Choroid plexus epithelial cell (primary cell): ENCODE measurements around the gene FGF18.

Experiments used
- DNase-seq: peaks from one replicate; pipeline ENCODE4 v3.0.0-alpha.2; 2010; ENCODE audit warnings: low read depth
- H3K4me3 ChIP-seq: 2 replicates; pipeline ENCODE4 v1.5.1; 2011; ENCODE audit warnings: low read depth, mild to moderate bottlenecking, control low read depth, low read length, moderate library complexity
- TF ChIP-seq, protein P1 (sequence below): conservative IDR thresholded peaks from 2 replicates; pipeline ENCODE4 v1.5.1; 2011; ENCODE audit warnings: low read depth, mild to moderate bottlenecking, control low read depth, inconsistent platforms, low read length, moderate library complexity

FGF18 gene

DNA sequence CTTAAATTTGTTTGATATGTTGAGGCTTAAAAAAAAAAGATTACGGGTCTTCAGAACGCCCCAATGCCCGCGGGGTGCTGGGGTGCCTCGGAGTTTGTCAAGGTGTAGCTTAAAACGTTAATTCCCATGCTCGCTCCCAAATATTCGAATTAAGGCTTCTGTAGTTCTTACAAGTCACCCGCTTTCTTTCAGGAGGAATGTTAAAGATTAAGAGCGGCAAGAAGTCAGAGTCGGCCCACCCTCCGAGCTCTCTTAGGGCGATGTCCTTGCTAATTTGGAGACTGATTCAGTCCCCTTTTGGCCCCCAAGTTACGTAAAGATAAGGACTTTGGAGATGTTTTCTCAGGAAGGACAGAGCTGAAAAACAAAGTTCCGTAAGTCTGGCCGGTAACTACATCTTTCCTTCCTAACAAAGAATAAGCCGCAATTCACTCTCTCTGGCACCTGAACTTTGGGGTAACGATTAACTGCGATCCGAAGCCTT is 32.5 kb upstream of the FGF18 start:
- peak overlapping the region; percentile 98 for H3K4me3 ChIP-seq
- TF ChIP-seq, protein P1, sequence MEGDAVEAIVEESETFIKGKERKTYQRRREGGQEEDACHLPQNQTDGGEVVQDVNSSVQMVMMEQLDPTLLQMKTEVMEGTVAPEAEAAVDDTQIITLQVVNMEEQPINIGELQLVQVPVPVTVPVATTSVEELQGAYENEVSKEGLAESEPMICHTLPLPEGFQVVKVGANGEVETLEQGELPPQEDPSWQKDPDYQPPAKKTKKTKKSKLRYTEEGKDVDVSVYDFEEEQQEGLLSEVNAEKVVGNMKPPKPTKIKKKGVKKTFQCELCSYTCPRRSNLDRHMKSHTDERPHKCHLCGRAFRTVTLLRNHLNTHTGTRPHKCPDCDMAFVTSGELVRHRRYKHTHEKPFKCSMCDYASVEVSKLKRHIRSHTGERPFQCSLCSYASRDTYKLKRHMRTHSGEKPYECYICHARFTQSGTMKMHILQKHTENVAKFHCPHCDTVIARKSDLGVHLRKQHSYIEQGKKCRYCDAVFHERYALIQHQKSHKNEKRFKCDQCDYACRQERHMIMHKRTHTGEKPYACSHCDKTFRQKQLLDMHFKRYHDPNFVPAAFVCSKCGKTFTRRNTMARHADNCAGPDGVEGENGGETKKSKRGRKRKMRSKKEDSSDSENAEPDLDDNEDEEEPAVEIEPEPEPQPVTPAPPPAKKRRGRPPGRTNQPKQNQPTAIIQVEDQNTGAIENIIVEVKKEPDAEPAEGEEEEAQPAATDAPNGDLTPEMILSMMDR, result no peak
- no peak for DNase-seq

DNA sequence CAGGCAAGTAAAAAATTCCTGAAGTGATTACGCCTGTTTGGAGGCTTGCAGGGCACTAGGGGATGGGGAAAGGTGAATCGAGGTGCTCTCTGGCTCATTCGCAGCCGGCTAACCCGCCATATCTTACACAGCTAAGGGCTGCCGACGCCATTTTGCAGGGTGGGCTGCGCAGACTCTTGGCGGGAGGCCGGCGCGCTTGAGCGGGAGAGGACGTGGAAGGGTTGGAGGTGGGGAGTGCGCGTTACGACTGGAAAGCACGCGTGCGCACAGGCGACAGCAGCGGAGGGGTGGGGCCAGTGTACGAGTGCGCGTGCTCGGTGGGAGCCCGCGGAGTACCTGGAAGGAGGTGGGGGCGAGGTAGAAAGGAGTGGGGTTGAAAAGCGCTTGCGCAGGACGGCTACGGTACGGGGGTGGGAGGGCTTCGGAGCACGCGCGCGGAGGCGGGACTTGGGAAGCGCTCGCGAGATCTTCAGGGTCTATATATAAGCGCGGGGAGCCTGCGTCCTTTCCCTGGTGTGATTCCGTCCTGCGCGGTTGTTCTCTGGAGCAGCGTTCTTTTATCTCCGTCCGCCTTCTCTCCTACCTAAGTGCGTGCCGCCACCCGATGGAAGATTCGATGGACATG is 32.0 kb upstream of the FGF18 start, which contains the start of gene NPM1:
Gene NPM1 (plus strand): TSS at position 505 of the 625 bp plus-strand sequence. CDS start 100 bp downstream, at position 605.
- peak; percentile 100 for DNase-seq
- TF ChIP-seq, protein P1, result no peak

DNA sequence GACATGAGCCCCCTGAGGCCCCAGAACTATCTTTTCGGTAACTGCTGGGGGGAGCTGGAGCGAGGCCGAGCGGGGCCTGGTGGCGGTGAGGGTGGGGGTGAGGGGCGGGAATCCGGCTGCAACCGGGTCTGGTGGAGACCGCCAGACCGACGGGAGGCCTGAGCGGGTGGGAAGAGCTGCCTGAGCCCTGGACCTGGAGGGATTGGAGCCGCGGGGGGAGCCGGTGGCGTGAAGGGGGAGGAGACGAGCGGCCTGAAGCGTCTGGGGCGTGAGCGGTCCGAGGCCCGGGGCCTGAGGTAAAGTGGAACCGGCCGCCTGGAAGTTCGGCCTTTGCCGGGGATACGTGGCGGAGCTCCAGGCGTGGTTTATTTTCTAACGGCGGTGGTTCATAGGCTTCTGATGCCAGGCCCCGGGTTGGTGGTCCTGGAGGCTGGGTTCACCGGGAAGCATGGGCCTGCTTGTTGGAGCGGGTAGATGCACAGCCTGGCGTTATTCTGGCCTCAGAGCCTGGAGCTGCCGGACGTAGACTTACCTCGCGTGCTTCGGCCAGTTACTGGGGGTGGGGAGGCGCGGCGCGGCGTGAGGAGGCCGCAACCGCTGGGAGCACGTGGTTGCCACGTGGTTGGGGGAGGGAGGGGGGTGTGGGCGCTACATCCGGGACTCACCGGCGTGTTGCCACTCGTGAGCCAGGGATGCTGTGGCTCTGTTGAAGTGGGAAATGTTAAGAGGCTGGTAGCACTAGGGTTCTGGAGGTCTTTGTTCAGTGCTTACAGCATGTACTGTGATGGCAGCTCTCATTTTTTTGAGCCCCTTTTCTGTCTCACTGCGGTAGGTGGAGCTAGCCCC is 31.3 kb upstream of the FGF18 start:
- TF ChIP-seq, protein P1, result peak; percentile 16
- peak; percentile 83 for DNase-seq
- H3K4me3 ChIP-seq, result peak overlapping the region; percentile 98

More for the DNA sequence above, 32.0 kb upstream of the FGF18 start, which contains the start of gene NPM1:
- H3K4me3 ChIP-seq, result peak within 1 kb of the TSS; percentile 98

DNA sequence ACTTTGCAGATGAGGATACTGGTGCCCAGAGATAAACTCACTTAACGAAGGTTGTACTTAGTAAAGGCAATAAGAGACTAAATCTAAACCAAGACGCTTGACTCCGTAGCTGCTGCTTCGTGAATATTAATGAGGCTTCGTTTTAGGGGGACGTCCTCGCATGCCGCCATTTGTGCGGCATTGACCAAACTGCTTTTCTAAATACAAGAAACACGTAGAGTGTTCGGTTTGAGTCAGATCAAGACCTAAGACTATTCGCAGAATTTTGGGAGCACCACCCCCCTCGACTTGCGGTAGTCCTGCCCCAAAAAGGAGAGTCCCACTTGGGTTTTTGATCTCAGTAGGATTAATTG is 30.7 kb upstream of the FGF18 start:
- no peak for DNase-seq
- TF ChIP-seq, protein P1, result no peak
- peak overlapping the region; percentile 98 for H3K4me3 ChIP-seq

DNA sequence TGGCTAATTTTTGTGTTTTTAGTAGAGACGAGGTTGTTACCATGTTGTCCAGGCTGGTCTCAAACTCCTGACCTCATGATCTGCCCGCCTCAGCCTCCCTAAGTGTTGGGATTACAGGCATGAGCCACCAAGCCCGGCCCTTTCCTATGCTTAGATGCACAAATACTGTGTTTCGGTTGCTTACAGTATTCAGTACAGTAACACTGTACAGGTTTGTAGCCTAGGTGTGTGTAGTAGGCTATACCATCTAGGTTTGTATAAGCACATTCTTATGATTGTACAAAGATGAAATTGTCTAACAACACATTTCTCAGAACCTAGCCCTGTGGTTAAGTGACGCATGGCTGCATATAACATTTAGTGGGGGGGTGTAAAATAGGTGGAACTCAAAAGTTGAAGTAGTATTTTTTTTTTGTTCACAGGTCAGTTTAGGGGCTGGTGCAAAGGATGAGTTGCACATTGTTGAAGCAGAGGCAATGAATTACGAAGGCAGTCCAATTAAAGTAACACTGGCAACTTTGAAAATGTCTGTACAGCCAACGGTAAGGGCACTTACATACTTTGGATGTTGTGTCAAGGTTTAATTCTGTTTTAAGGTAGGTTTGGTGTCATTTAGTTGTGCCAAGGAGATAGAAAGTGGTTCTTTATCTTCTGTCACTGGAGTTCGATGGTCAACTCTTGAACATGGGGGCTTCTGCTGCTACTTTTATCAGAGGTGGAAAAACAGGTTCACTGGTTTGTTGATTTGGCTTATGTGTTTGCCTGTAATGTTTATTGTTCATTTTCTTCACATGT is 28.4 kb upstream of the FGF18 start:
- TF ChIP-seq, protein P1, result no peak
- no peak overlapping the region for H3K4me3 ChIP-seq
- DNase-seq, result no peak

DNA sequence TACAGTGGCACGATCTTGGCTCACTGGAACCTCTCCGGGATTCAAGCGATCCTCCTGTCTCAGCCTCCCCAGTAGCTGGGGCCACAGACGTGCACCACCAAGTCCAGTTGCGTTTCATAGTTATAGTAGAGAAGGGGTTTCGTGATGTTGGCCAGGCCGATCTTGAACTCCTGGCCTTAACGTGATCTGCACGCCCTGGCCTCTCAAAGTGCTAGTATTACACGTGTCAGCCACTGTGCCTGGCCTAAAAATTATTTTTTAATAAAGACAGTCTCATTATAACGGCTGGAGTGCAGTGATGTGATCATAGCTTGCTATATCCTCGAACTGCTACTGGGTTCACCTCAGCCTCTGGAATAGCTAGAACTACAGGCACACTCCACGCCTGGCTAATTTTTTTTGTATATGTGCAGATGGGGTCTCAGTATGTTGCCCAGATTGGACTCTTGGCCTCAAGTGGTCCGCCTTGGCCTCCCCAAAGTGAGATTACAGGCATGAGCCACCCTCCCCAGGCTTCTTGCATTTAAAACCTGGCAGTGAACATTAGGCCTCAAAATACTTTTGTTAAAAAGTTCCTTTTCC is 27.4 kb upstream of the FGF18 start:
- TF ChIP-seq, protein P1, result no peak
- no peak overlapping the region for H3K4me3 ChIP-seq

More for the DNA sequence above, 27.4 kb upstream of the FGF18 start:
- DNase-seq, result no peak
